ENCODE data around the gene RDH5. TPM values are rescaled to one million over a fixed set of nuclear protein-coding genes. Genes with fewer than 3 reads are reported as not detected.

RDH5 gene
- total and polyA plus RNA-seq, 2 of the 13 experiments (the other 11 are each of a cell fraction or from before 2014, with no cell fraction given) = 2.6 to 5.7 TPM

DNA sequence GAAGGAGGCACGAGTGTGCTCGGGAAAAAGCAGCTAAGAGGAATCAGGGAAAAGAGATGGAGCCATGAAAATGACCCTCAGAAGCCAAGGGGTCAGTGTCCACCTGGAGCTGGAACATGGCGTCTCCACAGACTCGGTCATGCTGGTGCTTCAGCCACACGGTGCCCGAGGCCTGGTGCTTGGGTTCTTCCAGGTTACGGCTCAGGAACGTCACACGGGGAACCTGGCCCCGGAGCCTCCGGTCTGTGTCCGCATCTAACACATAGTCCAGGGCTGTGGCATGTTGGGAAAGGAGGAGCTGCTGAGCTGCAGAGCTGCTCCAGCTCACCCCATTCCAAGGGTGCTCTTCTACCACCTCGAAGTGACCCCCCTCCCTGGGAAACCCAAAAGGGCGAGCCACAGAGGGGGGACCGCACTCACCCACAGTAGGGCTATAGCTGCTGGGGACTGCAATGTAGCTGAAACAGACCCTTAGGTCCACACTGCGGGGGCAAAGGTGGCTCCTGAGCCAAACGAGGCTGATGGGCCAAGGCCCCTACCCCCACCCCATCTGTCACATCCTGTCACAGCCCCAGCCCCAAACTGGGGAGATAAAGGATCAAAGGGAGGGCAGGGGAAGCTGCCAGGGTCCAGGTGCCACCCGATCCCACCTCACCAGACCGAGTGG, 23.3 kb upstream of the RDH5 start:
- BruUV-seq (replicated peaks) = no TSS peak
- in situ Hi-C loops (cut with HindIII; ENCODE audit: extremely low pct_ligation_motif_present, low pct_unique_long_range_greater_than_20kb) = no loop called here
- FAIRE-seq = no peak

DNA sequence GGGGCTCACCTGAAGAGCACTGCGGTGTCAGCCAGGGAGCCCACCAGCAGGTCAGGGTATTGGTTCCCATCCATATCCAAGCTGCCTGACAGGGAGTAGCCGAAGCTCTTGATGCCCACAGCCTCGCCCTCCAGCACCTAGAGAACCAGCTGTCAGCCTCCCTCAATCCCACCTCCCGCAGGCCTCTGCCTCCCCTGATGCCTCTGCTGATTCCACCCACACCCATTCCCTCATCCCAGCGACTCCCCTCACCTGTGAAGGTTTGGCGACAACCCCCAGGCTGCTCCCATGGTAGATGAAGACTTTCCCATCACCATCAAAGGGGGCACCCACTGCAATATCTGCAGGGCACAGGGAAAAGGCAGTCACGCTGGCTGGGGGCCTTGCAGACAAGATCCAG, 22.5 kb upstream of the RDH5 start:
- ATAC-seq (no peak), DNase-seq (ENCODE audit: low spot score) (no peak), FAIRE-seq (no peak)
- Histone ChIP-seq H3K4me3 (replicated peaks in 1 of 3; ENCODE audit: insufficient read depth in 1 of 3, low read depth in 2 of 3, low read length in 3 of 3) (no peak overlapping the region), H3K27ac (ENCODE audit: extremely low read length, insufficient read depth, low read length) (no peak overlapping the region), H3K4me1 (ENCODE audit: insufficient read depth, low read length) (peaks cover 65% of the 10 kb centered on the region), H3K9ac (ENCODE audit: insufficient read depth, low read depth, low read length) (no peak overlapping the region), H3K79me2 (ENCODE audit: insufficient read depth, low read length) (no peaks in the 10 kb centered on the region), H4K20me1 (ENCODE audit: insufficient read depth, low read length) (no peaks in the 10 kb centered on the region), H2AFZ (ENCODE audit: low read length) (no peak overlapping the region), H3K36me3 (replicated peaks in 1 of 2; ENCODE audit: control insufficient read depth in 1 of 2, insufficient read depth in 2 of 2, low read length in 2 of 2) (no peaks in the 10 kb centered on the region), H3K9me3 (ENCODE audit: low read length) (no peaks in the 10 kb centered on the region), H3K4me2 (ENCODE audit: low read depth, low read length) (no peak overlapping the region), H3K27me3 (ENCODE audit: control insufficient read depth in 1 of 2, insufficient read depth in 2 of 2, low read length in 2 of 2) (peaks cover 4 to 6% of the 10 kb centered on the region in 2 experiments; a peak in 3 of 5 replicates)
- in situ Hi-C loops (cut with HindIII; ENCODE audit: extremely low pct_ligation_motif_present, low pct_unique_long_range_greater_than_20kb) (no loop called here), intact Hi-C loops (cut with micrococcal nuclease; ENCODE audit: unreplicated experiment) (no loop called here)
- WGBS (ENCODE audit: low lambda C conversion rate) = 57% methylated on average over 4 of the region's 7 CpGs
- no TSS peak for BruUV-seq (replicated peaks)
- TF ChIP-seq ZNF143 (CRISPR knock-in tag; IDR thresholded peaks at IDR 0.05) = no peak
- no peak for TF ChIP-seq ZNF577 (CRISPR knock-in tag; IDR thresholded peaks at IDR 0.05; ENCODE audit: borderline replicate concordance, low read depth)
- TF ChIP-seq ZBTB38 (CRISPR knock-in tag; IDR thresholded peaks at IDR 0.05) = no peak
- POLR2A ChIA-PET = no interaction called here
- CTCF ChIA-PET (ENCODE audit: low intra/inter-chr PET ratio, low total read pairs) = no interaction called here

More for the DNA sequence above, 23.3 kb upstream of the RDH5 start:
- no peak for TF ChIP-seq RXRA (CRISPR knock-in tag; IDR thresholded peaks at IDR 0.05)
- no peak for TF ChIP-seq CREM (IDR thresholded peaks at IDR 0.05)
- no peak for TF ChIP-seq CREM (CRISPR knock-in tag; IDR thresholded peaks at IDR 0.05)
- no peak for TF ChIP-seq KAT7 (CRISPR knock-in tag; IDR thresholded peaks at IDR 0.05; ENCODE audit: borderline replicate concordance)
- no peak for TF ChIP-seq SUZ12 (IDR thresholded peaks at IDR 0.05; ENCODE audit: low read depth, low read length)
- no peaks in the 10 kb centered on the region for H4K20me1 ChIP-seq (ENCODE audit: insufficient read depth, low read length)
- ATAC-seq = peak; percentile 8; the same call in 1 of the 3 replicates
- no peak overlapping the region for H3K9ac ChIP-seq (ENCODE audit: insufficient read depth, low read depth, low read length)
- WGBS (ENCODE audit: low lambda C conversion rate) = 63% methylated on average over 18 of the region's 19 CpGs
- H3K27ac ChIP-seq (ENCODE audit: extremely low read length, insufficient read depth, low read length) = no peak overlapping the region
- no peak for DNase-seq (ENCODE audit: low spot score)
- intact Hi-C loops (cut with micrococcal nuclease; ENCODE audit: unreplicated experiment) = no loop called here
- H3K4me2 ChIP-seq (ENCODE audit: low read depth, low read length) = no peak overlapping the region
- peaks cover 57% of the 10 kb centered on the region for H3K4me1 ChIP-seq (ENCODE audit: insufficient read depth, low read length)
- H2AFZ ChIP-seq (ENCODE audit: low read length) = no peak overlapping the region
- H3K79me2 ChIP-seq (ENCODE audit: insufficient read depth, low read length) = no peaks in the 10 kb centered on the region
- ChIA-PET CTCF (ENCODE audit: low intra/inter-chr PET ratio, low total read pairs) (no interaction called here), POLR2A (interaction anchor here (1.1 kb wide), 1 partner anchor 16 kb away, joined by 3 read pairs; a partner anchor contains a TSS)
- peaks cover 4 to 6% of the 10 kb centered on the region in 2 experiments; a peak in 3 of 5 replicates for H3K27me3 ChIP-seq (ENCODE audit: control insufficient read depth in 1 of 2, insufficient read depth in 2 of 2, low read length in 2 of 2)
- no peaks in the 10 kb centered on the region for H3K36me3 ChIP-seq (replicated peaks in 1 of 2; ENCODE audit: control insufficient read depth in 1 of 2, insufficient read depth in 2 of 2, low read length in 2 of 2)
- no peak overlapping the region for H3K4me3 ChIP-seq (replicated peaks in 1 of 3; ENCODE audit: insufficient read depth in 1 of 3, low read depth in 2 of 3, low read length in 3 of 3)
- H3K9me3 ChIP-seq (ENCODE audit: low read length) = no peaks in the 10 kb centered on the region
